ENCODE data around the gene CAB39. TPM values are rescaled to one million over a fixed set of nuclear protein-coding genes. Genes with fewer than 3 reads are reported as not detected.

The CAB39 gene
- total RNA-seq, 1 donor from 2014 or later: 78.7 TPM

GRCh38 chr2:230783101-230783500 lies 70.5 kb downstream of the CAB39 start:
- ATAC-seq (no peak), DNase-seq (no peak)
- Histone ChIP-seq H3K27ac (no peak overlapping the region), H3K4me3 (no peak overlapping the region), H3K36me3 (peaks cover 6% of the 10 kb centered on the region), H3K27me3 (ENCODE audit: low read depth) (no peaks in the 10 kb centered on the region), H3K9me3 (peaks cover under 1% of the 10 kb centered on the region), H3K4me1 (peaks cover 30% of the 10 kb centered on the region)
- intact Hi-C loops (cut with DNase I): no loop called here
- no peak for TF ChIP-seq CTCF (IDR thresholded peaks at IDR 0.05)

- no peak for TF ChIP-seq CTCF (IDR thresholded peaks at IDR 0.05)
- peaks cover 30% of the 10 kb centered on the region for H3K4me1 ChIP-seq
- intact Hi-C loops (cut with DNase I): no loop called here
Observed at GRCh38 chr2:230784795-230785194, 72.2 kb downstream of the CAB39 start.

GRCh38 chr2:230785346-230785745 lies 72.7 kb downstream of the CAB39 start:
- H3K9me3 ChIP-seq: peaks cover 14% of the 10 kb centered on the region
- ATAC-seq: no peak
- H3K27ac ChIP-seq: no peak overlapping the region
- intact Hi-C loops (cut with DNase I): no loop called here
- peaks cover 30% of the 10 kb centered on the region for H3K4me1 ChIP-seq
- H3K36me3 ChIP-seq: peaks cover 21% of the 10 kb centered on the region
- TF ChIP-seq CTCF (IDR thresholded peaks at IDR 0.05): no peak
- no peak for DNase-seq
- H3K4me3 ChIP-seq: no peak overlapping the region
- H3K27me3 ChIP-seq (ENCODE audit: low read depth): no peaks in the 10 kb centered on the region

More at GRCh38 chr2:230784795-230785194, 72.2 kb downstream of the CAB39 start:
- DNase-seq (no peak), ATAC-seq (no peak)
- Histone ChIP-seq H3K27ac (no peak overlapping the region), H3K27me3 (ENCODE audit: low read depth) (no peaks in the 10 kb centered on the region), H3K36me3 (peaks cover 15% of the 10 kb centered on the region), H3K9me3 (peaks cover 14% of the 10 kb centered on the region), H3K4me3 (no peak overlapping the region)

GRCh38 chr2:230787101-230787500 lies 74.5 kb downstream of the CAB39 start:
- intact Hi-C loops (cut with DNase I): no loop called here

GRCh38 chr2:230788554-230789175 lies 76.0 kb downstream of the CAB39 start:
- H3K27me3 ChIP-seq (ENCODE audit: low read depth): no peaks in the 10 kb centered on the region
- TF ChIP-seq CTCF (IDR thresholded peaks at IDR 0.05): no peak
- H3K27ac ChIP-seq: no peak overlapping the region
- no peak for DNase-seq
- H3K36me3 ChIP-seq: peaks cover 38% of the 10 kb centered on the region
- peaks cover 14% of the 10 kb centered on the region for H3K9me3 ChIP-seq
- intact Hi-C loops (cut with DNase I): no loop called here
- H3K4me3 ChIP-seq: no peak overlapping the region
- ATAC-seq: no peak
- peaks cover 13% of the 10 kb centered on the region for H3K4me1 ChIP-seq

More at GRCh38 chr2:230787101-230787500, 74.5 kb downstream of the CAB39 start:
- TF ChIP-seq CTCF (IDR thresholded peaks at IDR 0.05): no peak
- H3K36me3 ChIP-seq: peaks cover 38% of the 10 kb centered on the region
- H3K27ac ChIP-seq: no peak overlapping the region
- H3K27me3 ChIP-seq (ENCODE audit: low read depth): no peaks in the 10 kb centered on the region
- DNase-seq (no peak), ATAC-seq (no peak)
- H3K4me3 ChIP-seq: no peak overlapping the region
- H3K4me1 ChIP-seq: peaks cover 13% of the 10 kb centered on the region
- peaks cover 14% of the 10 kb centered on the region for H3K9me3 ChIP-seq
